T-helper 17 cell (primary cell): ENCODE data around the gene B3GNT9. TPM values are rescaled to one million over a fixed set of nuclear protein-coding genes. Genes with fewer than 3 reads are reported as not detected.

Experiments used
- ATAC-seq: fragments of 150-1000 bp; cut with Tn5 transposase; 2 replicates; pipeline ENCODE4 v1.10.0; 2021; ENCODE audit warnings: mild to moderate bottlenecking, moderate library complexity
- DNase-seq, 3 donors: peaks; one replicate each; pipeline versions ENCODE4 v3.0.0 to v3.0.0-alpha.2; 2020 to 2021
- H3K9me3 ChIP-seq: one replicate; pipeline ENCODE4 v1.7.0; 2013; ENCODE audit warnings: low read length, mild to moderate bottlenecking; ENCODE audit not compliant: control insufficient read depth, poor library complexity, severe bottlenecking
- H3K27ac Mint-ChIP-seq: one replicate; pipeline ENCODE4 v1.8.0; 2022; ENCODE audit warnings: mild to moderate bottlenecking, moderate library complexity, mixed read lengths
- H3K27me3 Mint-ChIP-seq: one replicate; pipeline ENCODE4 v1.8.0; 2022; ENCODE audit warnings: mixed read lengths
- H3K36me3 Mint-ChIP-seq: one replicate; pipeline ENCODE4 v1.8.0; 2022; ENCODE audit warnings: low read depth, mixed read lengths
- H3K4me1 Mint-ChIP-seq: one replicate; pipeline ENCODE4 v1.8.0; 2022; ENCODE audit warnings: mild to moderate bottlenecking, mixed read lengths
- H3K4me3 Mint-ChIP-seq: one replicate; pipeline ENCODE4 v1.8.0; 2022; ENCODE audit warnings: mild to moderate bottlenecking, moderate library complexity, mixed read lengths
- total RNA-seq, 4 donors: library from RNA in 2 of 4; stranded (reverse) in 2 of 4; gene quantifications; one replicate each; pipeline ENCODE4 v1.2.3 and lab custom pipeline; 2022 to 2026

The B3GNT9 gene
- total RNA-seq, 2 donors from 2014 or later = 7.0 to 8.1 TPM

GRCh38 chr16:67158637-67159600 lies 8.1 kb upstream of the B3GNT9 start:
- H3K9me3 ChIP-seq = no peaks in the 10 kb centered on the region
- ATAC-seq = peak; percentile 60
- H3K4me1 Mint-ChIP-seq = peaks cover 47% of the 10 kb centered on the region
- peak overlapping the region; percentile 94 for H3K4me3 Mint-ChIP-seq
- peak; percentile 73 to 82 (median 78) for DNase-seq
- H3K27ac Mint-ChIP-seq = peak overlapping the region; percentile 100
- no peaks in the 10 kb centered on the region for H3K27me3 Mint-ChIP-seq
- H3K36me3 Mint-ChIP-seq = no peaks in the 10 kb centered on the region

GRCh38 chr16:67157892-67158635 lies 7.3 kb upstream of the B3GNT9 start:
- DNase-seq (no peak), ATAC-seq (peak; percentile 7)
- Mint-ChIP-seq H3K27me3 (no peaks in the 10 kb centered on the region), H3K4me3 (peak overlapping the region; percentile 94), H3K4me1 (peaks cover 49% of the 10 kb centered on the region), H3K36me3 (no peaks in the 10 kb centered on the region), H3K27ac (peak overlapping the region; percentile 100)
- H3K9me3 ChIP-seq = no peaks in the 10 kb centered on the region

GRCh38 chr16:67157106-67157748 lies 6.4 kb upstream of the B3GNT9 start:
- Mint-ChIP-seq H3K4me1 (peaks cover 51% of the 10 kb centered on the region), H3K27ac (peak overlapping the region; percentile 100), H3K36me3 (no peaks in the 10 kb centered on the region), H3K27me3 (no peaks in the 10 kb centered on the region), H3K4me3 (peak overlapping the region; percentile 94)
- ATAC-seq = no peak
- no peak for DNase-seq
- no peaks in the 10 kb centered on the region for H3K9me3 ChIP-seq

- Mint-ChIP-seq H3K27me3 (no peaks in the 10 kb centered on the region), H3K36me3 (no peaks in the 10 kb centered on the region), H3K27ac (peak overlapping the region; percentile 100), H3K4me1 (peaks cover 54% of the 10 kb centered on the region), H3K4me3 (peak overlapping the region; percentile 77)
- no peaks in the 10 kb centered on the region for H3K9me3 ChIP-seq
- ATAC-seq = no peak
- no peak for DNase-seq
Measured at GRCh38 chr16:67156143-67156844, 5.5 kb upstream of the B3GNT9 start.

GRCh38 chr16:67155295-67156142 lies 4.7 kb upstream of the B3GNT9 start:
- H3K4me3 Mint-ChIP-seq = peak overlapping the region; percentile 84
- H3K27ac Mint-ChIP-seq = peak overlapping the region; percentile 100
- H3K27me3 Mint-ChIP-seq = no peaks in the 10 kb centered on the region
- no peaks in the 10 kb centered on the region for H3K36me3 Mint-ChIP-seq
- H3K9me3 ChIP-seq = no peaks in the 10 kb centered on the region
- DNase-seq (peak; percentile 74 to 85 (median 82)), ATAC-seq (peak; percentile 35)
- H3K4me1 Mint-ChIP-seq = peaks cover 54% of the 10 kb centered on the region

GRCh38 chr16:67154578-67155294 lies 3.9 kb upstream of the B3GNT9 start:
- H3K9me3 ChIP-seq = no peaks in the 10 kb centered on the region
- DNase-seq (no peak), ATAC-seq (no peak)
- Mint-ChIP-seq H3K4me1 (peaks cover 54% of the 10 kb centered on the region), H3K4me3 (peak overlapping the region; percentile 84), H3K27ac (peak overlapping the region; percentile 100), H3K27me3 (no peaks in the 10 kb centered on the region), H3K36me3 (no peaks in the 10 kb centered on the region)

GRCh38 chr16:67151431-67152097 lies 766 bp upstream of the B3GNT9 start:
- H3K4me3 Mint-ChIP-seq = peak overlapping the region; percentile 88
- peak overlapping the region; percentile 54 for H3K27ac Mint-ChIP-seq
- H3K4me1 Mint-ChIP-seq = peaks cover 46% of the 10 kb centered on the region

GRCh38 chr16:67150047-67150832 lies 558 bp downstream of the B3GNT9 start:
- Mint-ChIP-seq H3K4me3 (peak overlapping the region; percentile 52), H3K36me3 (peaks cover 3% of the 10 kb centered on the region), H3K4me1 (peaks cover 36% of the 10 kb centered on the region), H3K27ac (no peak overlapping the region), H3K27me3 (no peaks in the 10 kb centered on the region)
- no peaks in the 10 kb centered on the region for H3K9me3 ChIP-seq
- ATAC-seq (peak; percentile 70), DNase-seq (peak in 1 of 3 donors; percentile 30)

More at GRCh38 chr16:67151431-67152097, 766 bp upstream of the B3GNT9 start:
- no peak for ATAC-seq
- no peaks in the 10 kb centered on the region for H3K9me3 ChIP-seq
- H3K36me3 Mint-ChIP-seq = peaks cover 3% of the 10 kb centered on the region
- no peaks in the 10 kb centered on the region for H3K27me3 Mint-ChIP-seq
- no peak for DNase-seq

GRCh38 chr16:67149276-67150046 lies 1.3 kb downstream of the B3GNT9 start:
- no peaks in the 10 kb centered on the region for H3K9me3 ChIP-seq
- H3K36me3 Mint-ChIP-seq = peaks cover 3% of the 10 kb centered on the region
- H3K27me3 Mint-ChIP-seq = no peaks in the 10 kb centered on the region
- peaks cover 38% of the 10 kb centered on the region for H3K4me1 Mint-ChIP-seq
- no peak for ATAC-seq
- DNase-seq = no peak
- H3K27ac Mint-ChIP-seq = peak overlapping the region; percentile 56
- peak overlapping the region; percentile 74 for H3K4me3 Mint-ChIP-seq

- Mint-ChIP-seq H3K27ac (peak overlapping the region; percentile 56), H3K36me3 (peaks cover 3% of the 10 kb centered on the region), H3K27me3 (no peaks in the 10 kb centered on the region), H3K4me1 (peaks cover 33% of the 10 kb centered on the region), H3K4me3 (peak overlapping the region; percentile 74)
- ATAC-seq (no peak), DNase-seq (no peak)
- no peaks in the 10 kb centered on the region for H3K9me3 ChIP-seq
Measured at GRCh38 chr16:67148656-67149275, 2.0 kb downstream of the B3GNT9 start.
